NK-92 (cell line): ENCODE measurements around the gene TGM3.

ENCODE experiments used
- DNase-seq: peaks from one replicate; lab custom pipeline; 2025; ENCODE audit not compliant: unreplicated experiment; lab: John Stamatoyannopoulos, UW

Gene TGM3

DNA sequence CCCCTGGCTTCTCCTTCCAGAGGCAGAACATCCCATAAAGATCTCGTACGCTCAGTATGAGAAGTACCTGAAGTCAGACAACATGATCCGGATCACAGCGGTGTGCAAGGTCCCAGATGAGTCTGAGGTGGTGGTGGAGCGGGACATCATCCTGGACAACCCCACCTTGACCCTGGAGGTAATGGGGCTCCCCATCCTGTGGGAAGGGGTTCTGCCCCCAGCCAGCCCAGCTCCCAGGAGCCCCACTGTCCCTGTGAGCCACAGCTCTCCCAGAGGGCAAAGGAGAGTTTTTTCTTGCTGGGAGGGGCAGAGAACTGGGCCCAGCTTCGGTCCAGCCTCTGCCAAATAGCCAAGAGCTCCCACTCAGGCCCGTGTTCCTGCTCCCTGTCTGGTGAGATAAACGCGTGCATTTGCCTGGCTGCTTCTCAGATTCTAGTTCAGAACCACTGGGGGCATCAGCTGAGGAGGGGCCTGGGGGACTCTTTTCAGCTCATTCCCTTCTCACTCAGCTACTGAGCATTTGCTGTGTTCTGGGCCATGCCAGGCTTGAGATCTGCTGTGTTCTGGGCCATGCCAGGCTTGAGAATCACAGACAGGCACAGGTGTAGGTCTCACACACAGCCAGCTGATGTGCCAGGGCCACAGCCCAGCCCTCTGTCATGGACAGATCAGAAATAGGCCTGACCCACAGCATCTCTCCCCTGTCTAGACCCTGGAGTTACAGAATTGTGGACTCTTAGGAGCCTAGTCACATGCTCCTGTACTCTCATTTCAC lies 39.5 kb downstream of the TGM3 start:
- no peak for DNase-seq

DNA sequence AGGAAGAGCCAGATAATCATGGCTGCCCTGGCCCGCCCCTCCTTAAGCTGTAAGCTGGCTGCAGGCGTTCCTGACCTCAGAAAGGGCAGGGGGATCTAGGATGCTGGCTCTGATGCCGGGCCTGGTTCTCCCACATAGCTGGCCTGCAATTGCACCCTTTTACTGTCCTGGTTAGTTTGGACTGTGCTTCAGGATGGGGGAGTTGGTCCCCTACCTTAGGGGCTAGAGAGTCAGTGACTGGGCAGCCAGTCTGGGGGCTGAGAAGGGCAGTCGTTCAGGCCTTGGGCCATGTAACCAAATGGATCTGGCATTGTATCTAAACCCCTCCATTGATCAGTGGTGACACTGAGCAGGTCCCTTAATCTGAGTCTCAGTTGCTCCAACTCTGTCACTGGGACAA lies 40.7 kb downstream of the TGM3 start:
- no peak for DNase-seq

DNA sequence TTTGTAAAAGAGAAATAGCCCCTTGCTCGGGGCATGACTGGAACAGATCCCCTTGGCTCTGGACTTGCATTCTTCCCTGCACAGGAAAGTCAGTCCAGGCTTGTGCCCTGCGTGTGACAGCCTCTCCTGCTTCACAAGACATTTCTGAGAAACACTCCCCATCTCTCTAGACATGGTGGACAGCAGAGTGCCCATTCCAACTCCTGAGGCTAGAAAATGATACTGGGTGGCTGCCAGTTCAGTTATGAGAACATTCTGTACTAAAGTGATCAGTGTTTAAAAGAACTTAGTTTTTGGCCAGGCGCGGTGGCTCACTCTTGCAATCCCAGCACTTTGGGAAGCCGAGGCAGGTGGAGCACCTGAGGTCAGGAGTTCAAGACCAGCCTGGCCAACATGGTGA lies 41.3 kb downstream of the TGM3 start:
- no peak for DNase-seq

DNA sequence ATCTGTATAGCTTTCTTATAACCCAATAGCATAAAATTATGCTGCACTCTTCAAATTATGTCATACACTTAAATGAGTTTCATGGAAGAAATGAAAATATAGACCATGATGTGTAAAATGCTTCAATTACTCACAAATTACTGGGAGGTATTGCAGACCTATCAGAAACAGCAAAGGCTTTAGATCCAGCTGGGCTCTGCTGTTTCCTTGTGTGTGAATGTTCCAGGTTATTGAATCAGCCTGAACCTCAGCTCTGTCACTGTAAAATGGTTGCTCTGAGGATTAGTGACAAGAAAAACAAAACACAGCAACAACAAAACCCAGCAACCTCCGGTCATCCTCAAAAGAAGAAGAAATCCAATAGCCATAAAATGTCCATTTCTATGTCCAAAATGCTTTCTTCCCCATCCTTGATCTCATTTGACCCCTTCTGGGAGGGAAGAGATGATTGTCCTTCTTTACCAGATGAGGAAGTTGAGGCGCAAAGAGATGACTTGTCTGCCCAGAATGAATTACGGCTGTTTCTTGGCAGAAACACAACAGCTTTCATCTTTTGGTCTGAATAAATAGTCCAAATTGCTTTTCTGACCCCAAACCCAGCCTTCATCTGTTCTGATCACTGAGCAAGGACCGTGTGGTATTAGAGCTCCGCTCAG lies 42.7 kb downstream of the TGM3 start:
- DNase-seq: no peak

DNA sequence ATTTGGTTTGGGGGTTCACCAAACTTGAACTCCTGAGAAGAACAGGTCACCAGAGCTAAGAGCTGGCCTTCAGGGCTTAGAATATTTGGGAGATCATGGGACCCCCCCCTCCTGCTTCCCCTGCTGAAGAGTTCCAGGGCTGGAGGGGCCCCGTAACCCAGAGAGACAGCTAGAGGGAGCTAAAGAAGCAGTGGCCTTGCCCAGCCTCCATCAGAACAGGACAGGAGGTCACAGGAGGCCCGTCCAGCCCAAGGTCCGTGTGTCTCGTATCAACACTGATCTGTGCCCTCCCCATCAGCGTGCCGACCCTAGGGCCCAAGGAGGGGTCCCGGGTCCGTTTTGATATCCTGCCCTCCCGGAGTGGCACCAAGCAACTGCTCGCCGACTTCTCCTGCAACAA lies 44.3 kb downstream of the TGM3 start:
- DNase-seq: no peak

DNA sequence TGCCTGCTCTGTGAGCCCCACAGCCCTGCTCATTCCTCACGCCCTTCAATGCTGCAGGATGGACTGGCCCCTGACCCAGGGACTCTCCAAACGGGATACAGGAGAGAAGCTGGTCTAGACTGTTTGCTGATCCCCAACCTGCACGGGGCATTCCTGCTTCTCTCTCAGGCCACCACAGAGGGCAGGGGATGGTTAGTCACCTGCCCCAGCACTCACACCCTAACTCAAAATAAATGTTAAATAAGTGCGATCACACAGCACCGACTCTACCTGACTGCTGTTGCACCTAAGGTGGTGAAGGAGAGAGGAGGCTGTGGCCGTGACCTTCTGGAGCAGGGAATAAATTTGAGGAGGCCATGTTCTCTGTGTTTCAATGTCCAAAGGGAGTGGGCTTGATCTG lies 45.0 kb downstream of the TGM3 start:
- no peak for DNase-seq

DNA sequence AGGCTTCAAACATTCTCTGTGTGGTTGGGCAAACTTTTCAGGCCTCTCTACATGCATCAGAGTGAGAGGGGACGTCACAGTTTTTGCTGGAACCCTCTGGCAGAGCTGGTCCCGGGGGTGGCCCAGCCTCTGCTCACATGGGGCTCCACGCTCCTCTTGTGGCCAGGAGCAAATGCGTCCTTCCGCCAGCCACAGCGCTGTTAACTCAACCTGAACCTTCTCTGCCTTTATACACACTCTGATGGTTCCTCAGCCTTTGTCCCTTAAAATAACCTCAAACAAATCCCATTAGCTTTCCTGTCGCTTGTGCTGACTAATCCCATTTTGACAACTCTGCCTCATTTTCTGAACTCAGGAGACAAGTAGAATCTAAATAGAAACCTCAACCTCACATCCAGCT lies 45.5 kb downstream of the TGM3 start:
- no peak for DNase-seq

DNA sequence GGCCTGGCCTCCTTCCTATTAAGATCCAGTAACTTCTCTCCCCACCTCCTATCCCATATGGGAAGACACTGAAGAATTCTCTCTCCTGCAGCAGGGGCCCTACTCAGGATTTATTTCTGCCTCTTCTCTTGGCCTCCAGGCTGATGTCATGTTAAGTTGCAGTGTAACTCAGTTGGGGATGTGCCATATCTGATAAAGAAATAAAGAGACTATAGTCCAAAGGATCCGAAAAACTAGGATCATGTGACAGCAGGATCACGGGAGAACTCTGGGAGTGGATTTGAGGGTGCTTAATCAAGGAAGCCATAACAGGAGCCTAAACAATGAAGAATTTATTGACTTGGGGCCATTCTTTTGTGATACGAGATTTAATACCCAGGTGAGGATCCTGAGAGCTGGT lies 46.4 kb downstream of the TGM3 start:
- DNase-seq: no peak

DNA sequence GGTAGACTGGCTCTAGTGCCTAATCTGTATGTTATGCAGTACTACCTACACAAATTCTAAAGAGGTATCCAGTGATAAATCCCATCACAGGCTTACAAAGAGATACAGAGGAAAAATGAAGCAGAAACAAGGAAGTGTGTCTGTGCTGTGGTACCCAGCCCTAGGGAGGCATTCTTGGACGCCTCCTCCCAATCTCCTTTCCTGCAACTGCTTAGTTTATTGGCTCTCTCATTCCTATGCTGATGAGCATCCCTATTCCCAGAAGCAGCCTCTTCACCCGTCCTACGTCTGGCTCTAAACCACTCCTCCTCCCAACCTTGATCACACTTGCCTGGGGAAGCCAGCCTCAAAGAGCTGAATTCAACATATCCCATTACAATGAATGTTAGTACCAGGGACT lies 50.4 kb downstream of the TGM3 start:
- DNase-seq: no peak

DNA sequence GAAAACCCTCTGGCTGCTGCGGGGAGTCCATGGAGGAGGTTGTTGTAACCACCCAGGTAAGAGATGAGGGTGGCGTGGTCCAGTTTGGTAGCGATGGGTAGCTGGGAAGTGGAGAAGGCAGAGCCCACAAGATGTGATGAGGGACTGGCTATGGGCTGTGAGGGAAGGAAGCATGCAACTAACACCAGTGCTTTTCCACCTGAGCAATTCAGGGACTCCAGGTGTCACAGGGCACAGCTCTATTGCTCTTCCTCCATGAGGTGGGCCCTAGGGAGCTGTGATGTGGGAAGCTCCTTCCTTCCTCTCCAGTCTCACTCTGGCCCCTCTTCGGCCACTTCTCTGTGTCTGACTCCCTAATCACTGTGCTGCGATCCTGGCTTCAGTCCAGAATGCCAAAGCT lies 52.5 kb downstream of the TGM3 start:
- DNase-seq: no peak

DNA sequence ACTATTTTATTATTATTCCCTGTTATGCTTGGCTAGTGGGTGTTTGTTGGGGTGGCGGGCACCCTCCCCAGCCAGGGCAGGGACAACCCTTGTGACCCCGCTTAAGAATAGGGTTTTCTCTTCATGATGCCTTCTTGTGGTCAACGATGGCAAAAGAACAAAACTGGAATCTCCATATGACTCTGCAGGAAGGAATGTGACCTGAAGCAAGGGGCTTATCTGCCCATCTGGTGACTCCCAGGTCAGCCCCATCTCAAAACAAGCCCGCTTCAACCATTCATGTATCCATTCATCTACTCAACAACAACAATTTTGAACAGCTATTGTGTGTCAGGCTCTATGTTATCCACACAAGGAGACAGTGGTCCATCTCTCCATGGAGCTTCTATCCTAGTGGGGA lies 54.0 kb downstream of the TGM3 start:
- no peak for DNase-seq

DNA sequence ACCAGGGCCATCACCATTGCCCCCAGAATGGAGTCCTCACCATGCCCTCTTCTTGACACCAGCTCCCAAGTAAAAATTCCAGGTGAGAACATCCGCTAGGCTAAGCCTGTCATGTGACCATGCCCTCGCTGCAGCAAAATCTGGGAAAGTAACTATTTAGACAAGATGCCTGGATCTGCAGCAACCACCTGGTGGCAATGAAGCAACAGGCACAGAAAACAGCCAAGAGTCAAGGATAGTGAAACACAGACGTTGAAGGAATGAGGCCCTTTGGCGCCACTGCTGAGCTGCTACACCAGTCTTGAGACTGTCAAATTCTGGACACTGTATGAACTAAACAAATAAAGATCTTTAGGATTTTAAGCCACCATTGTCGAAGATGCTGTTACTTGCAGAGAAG lies 54.8 kb downstream of the TGM3 start:
- DNase-seq: no peak

DNA sequence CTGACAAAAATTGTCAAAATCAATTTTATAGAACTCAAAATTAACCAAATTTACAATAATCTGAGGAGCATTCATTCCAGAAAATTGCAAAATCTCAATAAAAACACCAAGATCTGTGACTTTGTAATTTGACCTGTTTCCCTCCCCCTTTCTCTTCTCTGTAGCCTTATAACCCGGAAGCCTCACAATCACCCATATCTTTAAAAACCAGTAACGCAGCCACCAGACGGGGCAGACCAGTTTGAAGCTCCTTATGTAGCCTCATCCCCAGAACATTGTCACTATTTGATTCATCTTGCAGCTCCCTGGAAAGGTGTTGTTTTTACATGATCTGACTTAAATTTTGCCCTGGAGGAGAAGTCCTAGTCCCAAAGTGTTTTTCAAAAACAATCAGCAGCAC lies 57.4 kb downstream of the TGM3 start:
- DNase-seq: no peak

DNA sequence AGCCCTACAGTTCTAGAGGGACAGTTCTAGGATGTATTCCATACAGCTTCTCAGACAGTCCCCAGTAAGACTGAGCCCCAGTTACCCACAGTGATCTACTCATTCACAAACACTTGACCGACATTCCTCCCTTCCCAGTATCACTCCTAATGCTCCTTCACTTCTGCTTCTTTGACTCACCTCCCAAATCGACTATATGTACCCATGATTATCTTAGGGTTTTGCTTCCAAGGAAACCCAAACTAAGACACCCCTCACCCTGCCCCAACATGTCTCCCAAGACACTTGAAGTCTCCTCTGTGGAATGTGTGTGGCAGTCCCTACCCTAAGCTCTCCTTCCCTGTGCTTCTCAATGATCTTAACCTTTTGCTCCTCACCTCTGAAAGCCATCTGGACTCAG lies 61.3 kb downstream of the TGM3 start:
- no peak for DNase-seq

DNA sequence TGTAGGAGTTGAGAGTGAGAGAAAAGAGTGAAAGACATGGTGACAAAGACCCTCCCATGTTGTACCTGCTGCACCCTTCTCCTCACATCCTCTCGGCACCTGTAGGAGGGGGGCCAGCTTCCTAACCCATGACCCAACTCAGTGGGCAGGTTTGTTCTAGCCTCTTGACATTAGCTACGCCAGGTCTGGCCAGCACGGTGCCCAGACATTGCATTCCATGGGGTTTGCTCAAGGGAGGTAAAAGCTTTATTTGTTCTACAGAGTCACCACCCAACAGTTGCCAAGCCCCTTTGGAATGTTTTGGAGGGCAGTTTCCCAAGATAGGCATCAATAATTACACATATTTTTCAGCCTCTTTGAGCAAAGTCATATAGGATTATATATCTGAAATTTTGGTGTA lies 62.2 kb downstream of the TGM3 start:
- DNase-seq: no peak

DNA sequence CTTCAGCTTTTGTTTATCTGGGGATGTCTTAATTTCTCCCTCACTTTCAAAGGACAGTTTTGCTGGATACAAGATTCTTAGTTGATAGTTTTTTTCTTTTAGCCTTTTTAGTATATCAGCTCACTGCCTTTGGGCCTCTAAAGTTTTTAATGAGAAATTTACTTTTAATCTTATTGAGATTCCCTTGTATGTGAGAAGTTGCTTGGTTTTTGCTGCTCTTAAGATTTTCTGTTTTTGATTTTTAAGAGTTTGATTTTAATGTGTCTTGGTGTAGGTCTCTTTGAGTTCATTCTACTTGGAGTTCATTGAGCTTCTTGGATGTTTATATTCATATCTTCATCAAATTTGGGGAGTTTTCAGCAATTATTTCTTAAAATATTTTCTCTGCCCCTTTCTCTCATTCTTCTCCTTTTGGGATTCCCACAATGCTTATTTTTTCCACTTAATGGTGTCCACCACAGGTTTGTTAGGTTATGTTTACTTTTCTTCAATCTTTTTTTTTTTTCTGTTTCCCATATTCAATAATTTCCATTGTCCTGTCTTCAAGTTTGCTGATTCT lies 65.3 kb downstream of the TGM3 start:
- DNase-seq: no peak

DNA sequence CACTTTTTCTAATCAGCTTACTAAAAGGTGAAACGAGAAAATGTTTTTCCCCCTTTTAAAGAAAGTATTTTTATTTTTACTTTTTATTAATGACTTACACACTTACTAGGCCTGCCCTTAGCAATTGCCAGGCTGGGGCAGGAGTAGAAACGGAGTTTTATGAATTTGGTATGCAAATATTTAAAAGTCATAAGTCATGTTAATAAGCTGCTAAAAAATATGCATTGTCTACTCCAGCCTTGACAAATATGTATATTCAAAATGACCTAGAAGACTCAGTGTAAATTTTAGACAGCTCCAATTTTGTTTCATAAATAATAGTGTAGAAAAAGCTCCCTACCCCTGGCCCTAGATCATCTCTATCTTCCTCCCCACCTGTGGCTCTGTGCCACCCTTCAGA lies 67.4 kb downstream of the TGM3 start:
- no peak for DNase-seq

DNA sequence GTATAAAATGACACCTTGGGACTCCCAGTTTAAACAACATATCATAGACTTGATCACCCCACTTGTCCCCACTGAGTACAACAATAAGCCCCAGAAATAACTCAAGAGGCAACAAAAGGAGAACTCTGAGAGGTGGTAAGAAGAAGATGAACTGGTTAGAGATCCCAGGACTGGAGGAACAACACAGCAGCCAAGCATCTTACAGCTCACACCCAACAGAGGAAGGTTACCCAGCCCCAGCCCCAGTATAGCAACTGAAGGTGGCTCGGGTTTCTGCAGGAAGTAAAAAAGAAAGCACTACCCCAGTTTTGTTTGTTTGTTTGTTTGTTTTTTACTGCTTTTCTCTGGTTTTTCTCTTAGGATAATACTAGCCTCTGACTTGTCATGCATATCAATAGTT lies 67.8 kb downstream of the TGM3 start:
- no peak for DNase-seq

DNA sequence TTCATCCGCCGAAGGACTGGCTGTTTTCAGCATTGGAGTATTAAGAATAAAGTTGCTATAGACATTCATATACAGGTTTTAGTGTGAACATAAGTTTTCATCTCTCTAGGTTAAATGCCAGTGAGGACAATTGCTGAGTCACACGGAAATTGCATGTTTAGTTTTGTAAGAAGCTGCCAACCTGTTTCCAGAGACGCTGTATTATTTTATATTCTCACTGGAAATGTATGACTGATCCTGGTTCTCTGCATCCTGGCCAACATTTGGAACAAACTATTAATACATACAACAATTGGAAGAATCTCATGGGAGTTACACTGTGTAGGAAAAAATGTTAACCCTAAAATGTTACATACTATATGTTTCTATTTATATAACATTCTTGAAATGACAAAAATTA lies 68.2 kb downstream of the TGM3 start:
- no peak for DNase-seq

DNA sequence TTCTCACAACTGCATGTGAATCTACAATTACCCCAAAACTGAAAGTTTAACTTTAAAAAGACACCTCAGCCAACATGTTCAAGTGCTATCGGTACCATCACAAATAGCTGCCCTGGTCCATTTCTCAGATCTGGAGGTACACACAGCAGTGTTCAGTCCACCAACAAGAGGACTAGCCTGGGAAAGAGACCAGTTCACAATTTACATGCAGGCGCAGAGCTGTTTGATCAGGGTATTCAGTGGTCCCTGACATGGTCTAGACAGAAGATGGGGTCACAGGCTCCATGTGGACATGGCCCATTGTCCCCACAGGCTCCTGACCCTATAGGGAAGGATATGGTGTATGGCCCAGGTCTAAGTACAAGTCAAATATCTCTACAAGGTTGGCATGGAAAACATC lies 69.3 kb downstream of the TGM3 start:
- DNase-seq: no peak

DNA sequence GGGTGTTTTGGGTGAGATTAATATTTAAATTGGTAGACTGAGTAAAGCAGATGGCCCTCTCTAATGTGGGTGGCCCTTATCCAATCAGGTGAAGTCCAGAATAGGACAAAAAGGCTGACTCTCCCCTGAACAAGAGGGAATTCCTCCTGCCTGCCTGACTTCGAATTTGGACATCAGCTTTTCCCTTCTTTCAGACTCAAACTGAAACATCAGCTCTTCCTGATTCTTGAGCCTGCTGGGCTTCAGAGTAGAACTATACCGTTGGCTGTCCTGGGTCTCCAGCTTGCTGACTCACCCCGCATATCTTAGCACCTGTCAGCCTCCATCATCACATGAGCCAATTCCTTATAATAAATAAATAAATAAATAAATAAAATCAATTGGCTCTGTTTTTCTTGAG lies 69.9 kb downstream of the TGM3 start:
- no peak for DNase-seq

DNA sequence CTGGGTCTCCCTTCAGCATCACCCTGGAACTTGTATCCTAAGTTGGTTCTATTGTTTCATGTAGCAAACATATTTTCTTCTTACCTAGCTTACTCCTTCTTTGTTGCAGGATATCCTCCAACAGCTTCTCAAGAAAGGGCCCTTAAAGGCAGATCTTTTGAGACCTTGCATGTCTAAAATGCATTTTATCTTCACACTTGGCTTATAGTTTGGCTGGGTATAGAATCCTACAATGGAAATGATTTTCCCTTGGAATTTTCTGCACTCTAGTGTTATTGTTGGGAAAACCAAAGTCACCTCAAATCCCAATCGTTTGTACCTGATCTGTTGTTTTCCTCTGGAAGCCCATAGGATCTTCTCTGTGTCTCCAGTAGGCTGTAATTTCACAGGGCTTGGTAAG lies 72.8 kb downstream of the TGM3 start:
- no peak for DNase-seq

DNA sequence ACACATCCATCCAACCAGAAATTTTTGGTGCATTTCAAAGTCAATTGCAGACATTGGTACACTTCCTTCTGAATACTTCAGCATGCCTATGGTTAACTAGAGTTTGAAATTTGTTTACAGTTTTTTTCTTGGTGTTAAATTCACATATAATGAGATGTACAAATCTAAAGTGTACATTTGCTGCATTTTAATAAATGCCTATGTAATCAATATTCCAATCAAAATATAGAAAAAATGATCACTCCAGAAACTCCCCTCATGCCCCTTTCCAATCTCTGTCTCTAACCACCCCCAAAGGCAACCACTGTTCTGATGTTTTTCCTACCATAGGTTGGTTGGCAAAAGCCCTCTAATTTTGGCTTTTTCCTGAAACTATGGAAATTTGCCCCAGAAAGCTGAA lies 77.3 kb downstream of the TGM3 start:
- DNase-seq: no peak
